BJ (cell line): ENCODE data around the gene SINHCAF. TPM values are rescaled to one million over a fixed set of nuclear protein-coding genes. Genes with fewer than 3 reads are reported as not detected.

ENCODE experiments used
- CTCF ChIA-PET: fragments of 350-600 bp; formaldehyde crosslinking; extraction: SDS; loops from one replicate; lab custom pipeline; 2021; ENCODE audit warnings: antibody characterized with exemption, inconsistent platforms; lab: Yijun Ruan, JAX
- POLR2A ChIA-PET: fragments of 300-600 bp; sonication (Branson Sonifier 250); formaldehyde crosslinking; extraction: SDS; loops from one replicate; lab custom pipeline; 2021; ENCODE audit warnings: antibody characterized with exemption; lab: Charles Lee
- DNase-seq: peaks from one replicate; pipeline ENCODE4 v3.0.0-alpha.2; 2011; ENCODE audit warnings: low read depth
- H3K27me3 ChIP-seq: 2 replicates; pipeline ENCODE4 v1.6.0; 2011; ENCODE audit warnings: low read length; ENCODE audit not compliant: control insufficient read depth, insufficient read depth
- H3K36me3 ChIP-seq: 2 replicates; pipeline ENCODE4 v1.5.1; 2011; ENCODE audit warnings: low read length; ENCODE audit not compliant: control insufficient read depth, insufficient read depth
- H3K4me3 ChIP-seq: 2 replicates; pipeline ENCODE4 v1.5.1; 2011; ENCODE audit warnings: low read depth, mild to moderate bottlenecking, control low read depth, low read length
- polyA plus RNA-seq: library from polyadenylated mRNA; depleted of rRNA; stranded (reverse); fragments of >200 nt; gene quantifications from 2 replicates; pipeline ENCODE4 v1.2.3, GENCODE V29; 2011
- TF ChIP-seq, protein P1 (sequence below): IDR thresholded peaks from 2 replicates; pipeline ENCODE4 v1.5.1; 2011; ENCODE audit warnings: low read depth, mild to moderate bottlenecking, control low read depth, inconsistent platforms, low read length, moderate library complexity; ENCODE audit not compliant: insufficient read depth

SINHCAF gene
- polyA plus RNA-seq, 1 experiment, result 6.6 TPM

DNA sequence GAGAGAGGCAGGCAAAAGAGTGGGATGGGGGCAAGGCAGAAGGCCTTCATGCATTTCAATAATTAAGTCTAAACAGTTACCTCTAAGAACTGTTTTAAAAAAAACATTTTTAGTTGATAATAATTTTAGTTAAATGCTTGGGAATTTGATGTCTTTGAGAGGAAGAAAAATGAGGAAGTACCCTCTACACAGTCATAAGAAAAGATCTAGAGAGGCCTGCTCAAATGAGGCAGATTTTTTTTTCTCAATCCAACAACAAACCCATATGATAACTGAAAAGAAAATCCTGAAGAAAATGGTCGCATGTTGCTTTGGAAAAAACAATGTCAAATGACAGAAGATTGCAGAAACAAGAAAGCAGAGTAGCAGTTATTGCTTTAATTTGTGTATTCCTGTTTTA, 25.6 kb downstream of the SINHCAF start:
- ChIA-PET CTCF (no interaction called here), POLR2A (no interaction called here)
- TF ChIP-seq, protein P1, sequence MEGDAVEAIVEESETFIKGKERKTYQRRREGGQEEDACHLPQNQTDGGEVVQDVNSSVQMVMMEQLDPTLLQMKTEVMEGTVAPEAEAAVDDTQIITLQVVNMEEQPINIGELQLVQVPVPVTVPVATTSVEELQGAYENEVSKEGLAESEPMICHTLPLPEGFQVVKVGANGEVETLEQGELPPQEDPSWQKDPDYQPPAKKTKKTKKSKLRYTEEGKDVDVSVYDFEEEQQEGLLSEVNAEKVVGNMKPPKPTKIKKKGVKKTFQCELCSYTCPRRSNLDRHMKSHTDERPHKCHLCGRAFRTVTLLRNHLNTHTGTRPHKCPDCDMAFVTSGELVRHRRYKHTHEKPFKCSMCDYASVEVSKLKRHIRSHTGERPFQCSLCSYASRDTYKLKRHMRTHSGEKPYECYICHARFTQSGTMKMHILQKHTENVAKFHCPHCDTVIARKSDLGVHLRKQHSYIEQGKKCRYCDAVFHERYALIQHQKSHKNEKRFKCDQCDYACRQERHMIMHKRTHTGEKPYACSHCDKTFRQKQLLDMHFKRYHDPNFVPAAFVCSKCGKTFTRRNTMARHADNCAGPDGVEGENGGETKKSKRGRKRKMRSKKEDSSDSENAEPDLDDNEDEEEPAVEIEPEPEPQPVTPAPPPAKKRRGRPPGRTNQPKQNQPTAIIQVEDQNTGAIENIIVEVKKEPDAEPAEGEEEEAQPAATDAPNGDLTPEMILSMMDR, result no peak
- DNase-seq, result no peak
- Histone ChIP-seq H3K36me3 (peaks cover 4% of the 10 kb centered on the region; the same call in 1 of the 2 replicates), H3K27me3 (no peaks in the 10 kb centered on the region), H3K4me3 (no peak overlapping the region)

DNA sequence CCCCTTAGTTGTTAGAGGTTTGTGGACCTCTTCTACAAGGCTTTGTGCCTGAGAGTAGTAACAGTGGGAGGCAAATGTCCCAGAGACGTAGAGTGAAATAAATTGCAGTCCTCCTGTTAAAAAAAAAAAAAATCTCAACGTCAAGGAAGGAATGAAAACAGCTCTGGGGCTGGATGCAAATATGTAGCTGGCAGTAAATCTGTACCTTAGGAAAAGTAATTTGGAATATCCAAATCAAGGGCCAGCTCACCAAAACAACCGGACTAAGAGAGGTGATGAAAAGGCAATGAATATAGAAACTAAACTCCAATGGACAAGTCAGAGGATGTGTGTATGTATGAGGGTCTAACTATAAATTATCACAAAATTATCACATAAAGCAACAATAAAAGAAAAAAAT, 27.0 kb downstream of the SINHCAF start:
- ChIA-PET POLR2A (no interaction called here), CTCF (interaction anchor here (0.9 kb wide), 1 partner anchor 27 kb away, joined by 3 read pairs; no protein-coding TSS in a partner anchor)
- DNase-seq, result no peak
- Histone ChIP-seq H3K4me3 (no peak overlapping the region), H3K36me3 (peaks cover 4% of the 10 kb centered on the region), H3K27me3 (no peaks in the 10 kb centered on the region)
- TF ChIP-seq, protein P1, result no peak

DNA sequence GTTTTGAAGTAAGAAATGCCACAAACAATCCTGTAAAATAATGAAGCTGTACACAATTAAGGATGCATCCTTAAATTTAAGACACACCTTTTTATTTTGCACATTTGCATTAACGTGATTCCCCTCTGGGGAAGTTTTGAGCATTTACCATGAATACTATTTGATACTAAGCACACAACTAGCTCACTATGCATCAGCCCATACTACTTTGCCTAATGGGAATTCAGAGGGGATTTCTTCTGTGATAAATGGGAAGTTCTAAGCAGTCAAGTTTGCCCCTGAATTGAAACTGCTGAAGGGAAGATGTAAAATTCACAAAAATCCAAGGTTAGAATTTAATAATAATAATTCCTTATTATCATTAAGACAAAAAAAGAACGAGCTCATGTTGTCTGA, 27.4 kb downstream of the SINHCAF start:
- no peaks in the 10 kb centered on the region for H3K27me3 ChIP-seq
- ChIA-PET CTCF (interaction anchor here (0.9 kb wide), 1 partner anchor 27 kb away, joined by 3 read pairs; no protein-coding TSS in a partner anchor), POLR2A (no interaction called here)
- H3K36me3 ChIP-seq, result peaks cover 4% of the 10 kb centered on the region
- no peak overlapping the region for H3K4me3 ChIP-seq
- TF ChIP-seq, protein P1, result no peak
- no peak for DNase-seq

DNA sequence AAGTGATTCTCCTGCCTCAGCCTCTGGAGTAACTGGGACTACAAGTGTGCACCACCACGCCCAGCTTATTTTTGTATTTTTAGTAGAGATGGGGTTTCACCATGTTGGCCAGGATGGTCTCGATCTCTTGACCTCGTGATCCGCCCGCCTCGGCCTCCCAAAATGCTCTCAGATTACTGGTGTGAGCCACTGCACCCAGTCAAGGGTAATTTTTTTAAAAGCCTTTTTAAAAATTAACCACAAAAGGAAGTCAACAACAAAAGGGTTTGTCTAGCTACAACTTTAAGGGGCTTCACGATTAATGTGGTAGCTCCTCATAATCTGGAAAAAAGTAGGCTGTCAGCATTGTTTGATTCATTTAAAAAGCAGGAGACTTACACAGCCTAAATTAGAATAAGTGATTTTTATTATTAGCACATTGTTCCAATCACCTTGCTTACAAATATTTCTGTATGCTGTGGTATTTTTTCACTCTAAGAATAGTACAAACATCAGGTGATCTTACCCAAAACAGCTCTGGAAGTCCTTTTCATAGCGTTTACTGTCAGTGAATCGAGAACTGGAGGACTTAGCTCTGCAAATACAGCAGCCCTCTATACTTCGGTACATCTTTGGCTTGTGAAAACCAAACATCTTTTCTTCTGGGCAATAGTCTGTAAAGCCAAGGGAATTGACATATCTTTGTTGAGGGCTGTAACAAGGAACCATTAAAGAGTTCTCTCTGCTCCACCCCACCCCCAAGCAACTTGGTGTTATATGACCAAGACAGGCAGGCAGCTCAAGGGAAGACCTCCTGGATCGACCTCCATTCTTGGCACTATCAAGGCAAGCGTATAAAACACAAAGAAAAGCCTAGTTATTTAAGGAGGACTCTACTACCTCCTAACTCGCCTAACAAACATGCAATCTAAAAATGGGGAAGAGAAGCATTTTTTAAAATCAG, 28.1 kb downstream of the SINHCAF start:
- CTCF ChIA-PET, result interaction anchor here (0.6 to 1.0 kb wide), 3 partner anchors 26 to 755 kb away, joined by 3 to 6 read pairs (median 3); no protein-coding TSS in a partner anchor

DNA sequence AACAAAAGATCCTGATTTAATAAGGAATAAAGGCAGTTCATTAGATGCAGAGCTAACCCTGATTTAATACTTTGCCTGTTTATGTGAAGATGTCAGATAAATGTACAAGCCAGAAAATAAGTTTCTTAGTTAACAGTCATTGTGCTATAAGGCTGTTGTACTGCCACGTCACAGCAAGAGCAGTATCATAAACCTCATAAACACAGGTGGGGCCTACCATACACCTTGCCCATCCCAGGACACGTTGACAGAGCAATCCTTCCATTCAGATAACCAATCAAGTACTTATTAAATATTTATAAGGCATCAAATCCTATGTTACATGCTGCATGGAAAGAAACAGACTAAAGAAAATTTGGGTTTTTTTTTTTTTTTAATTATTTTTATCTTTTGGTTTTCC, 36.5 kb downstream of the SINHCAF start:
- ChIA-PET POLR2A (interaction anchor here (1.0 kb wide), 1 partner anchor 37 kb away, joined by 3 read pairs; the partner anchor contains the start of gene SINHCAF), CTCF (interaction anchor here (0.6 to 6.0 kb wide), 3 partner anchors 14 to 37 kb away, joined by 3 to 35 read pairs (median 3); no protein-coding TSS in a partner anchor)
- H3K36me3 ChIP-seq, result peaks cover 4% of the 10 kb centered on the region
- no peak overlapping the region for H3K4me3 ChIP-seq
- TF ChIP-seq, protein P1, result no peak
- no peaks in the 10 kb centered on the region for H3K27me3 ChIP-seq
- DNase-seq, result no peak

More for the DNA sequence above, 28.1 kb downstream of the SINHCAF start:
- H3K27me3 ChIP-seq, result no peaks in the 10 kb centered on the region
- DNase-seq, result no peak
- TF ChIP-seq, protein P1, result no peak
- no peak overlapping the region for H3K4me3 ChIP-seq
- peaks cover 4% of the 10 kb centered on the region for H3K36me3 ChIP-seq
- POLR2A ChIA-PET, result no interaction called here
